ENCODE measurements around the gene ATXN1.

DNA sequence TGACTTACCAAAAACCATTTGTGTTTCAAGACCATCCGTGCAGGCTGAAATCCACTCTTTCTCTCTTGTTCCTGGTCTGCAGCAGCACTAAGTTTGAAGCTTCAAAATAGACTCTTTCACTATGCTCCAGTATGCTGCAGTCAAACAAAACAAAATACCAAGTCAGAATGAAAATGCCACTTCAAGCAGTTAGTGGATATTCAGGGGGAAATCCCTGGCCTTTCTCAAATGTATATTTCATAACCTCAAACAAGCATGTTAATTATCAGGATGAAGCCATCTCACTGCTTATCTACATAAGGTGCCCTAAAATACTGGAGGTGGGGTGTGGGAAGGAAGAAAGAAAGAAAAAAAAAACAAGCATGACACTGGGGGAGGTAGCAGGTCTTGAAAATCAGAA, 103.5 kb downstream of the ATXN1 start:
- TF ChIP-seq CTCF (IDR thresholded peaks at IDR 0.05; ENCODE audit: insufficient read depth, low read length, poor library complexity, severe bottlenecking) (no peak), EZH2phosphoT487 (conservative IDR thresholded peaks at IDR 0.05; ENCODE audit: low read length) (no peak)
